Hippocampal formation (tissue), 2 donors: ENCODE measurements around the gene UCN2.
"Not testable (repeated sequence)": the region's sequence is repeated elsewhere in the genome, so short reads cannot be mapped to it uniquely, and the experiment has no call there.

Experiments
- DNase-seq, 2 donors: peaks; one replicate each; lab custom pipeline; 2025; lab: John Stamatoyannopoulos, UW

UCN2 gene

GRCh38 chr3:48536116-48536515, 27.5 kb downstream of the UCN2 start:
- DNase-seq: no peak

DNA sequence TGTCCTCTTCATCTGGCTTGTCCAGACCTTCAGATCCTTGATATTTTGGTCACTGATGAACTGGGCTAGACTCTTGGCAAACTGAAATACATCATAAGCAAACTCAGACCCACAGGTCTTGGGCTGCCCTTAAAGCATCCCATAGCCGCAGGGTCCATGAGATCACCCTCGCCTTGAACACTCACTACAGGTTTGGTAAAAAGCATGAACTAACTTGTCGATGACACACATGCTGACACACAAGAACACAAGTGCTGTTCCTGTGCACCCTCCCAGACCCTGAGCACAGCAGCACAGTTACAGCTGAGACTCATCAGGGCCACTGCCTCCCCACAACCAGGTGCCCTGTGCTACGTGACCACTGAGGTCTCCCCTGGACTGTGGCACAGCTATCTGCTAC, 28.0 kb downstream of the UCN2 start:
- DNase-seq: no peak

- DNase-seq: no peak
Observed at GRCh38 chr3:48532977-48533337, 30.6 kb downstream of the UCN2 start.

- peak; percentile 9 to 84 for DNase-seq
Observed at GRCh38 chr3:48532271-48532976, 31.2 kb downstream of the UCN2 start.

- DNase-seq: not testable (repeated sequence)
Observed at GRCh38 chr3:48530701-48531100, 32.9 kb downstream of the UCN2 start.

DNA sequence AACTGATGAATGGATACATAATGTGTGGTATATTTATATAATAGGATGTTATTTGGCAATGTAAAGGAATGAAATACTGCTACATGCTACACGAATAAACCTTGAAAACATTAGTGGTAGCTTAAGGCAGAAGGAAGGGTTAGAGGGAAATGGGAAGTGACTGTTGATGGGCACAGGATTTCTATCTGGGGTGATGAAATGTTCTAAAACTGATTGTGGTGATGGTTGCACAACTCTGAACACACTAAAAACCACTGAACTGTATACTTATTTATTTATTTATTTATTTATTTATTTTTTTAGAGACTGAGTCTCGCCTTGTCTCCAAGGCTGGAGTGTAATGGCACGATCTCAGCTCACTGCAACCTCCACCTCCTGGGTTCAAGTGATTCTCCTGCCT, 34.8 kb downstream of the UCN2 start:
- no peak for DNase-seq

DNA sequence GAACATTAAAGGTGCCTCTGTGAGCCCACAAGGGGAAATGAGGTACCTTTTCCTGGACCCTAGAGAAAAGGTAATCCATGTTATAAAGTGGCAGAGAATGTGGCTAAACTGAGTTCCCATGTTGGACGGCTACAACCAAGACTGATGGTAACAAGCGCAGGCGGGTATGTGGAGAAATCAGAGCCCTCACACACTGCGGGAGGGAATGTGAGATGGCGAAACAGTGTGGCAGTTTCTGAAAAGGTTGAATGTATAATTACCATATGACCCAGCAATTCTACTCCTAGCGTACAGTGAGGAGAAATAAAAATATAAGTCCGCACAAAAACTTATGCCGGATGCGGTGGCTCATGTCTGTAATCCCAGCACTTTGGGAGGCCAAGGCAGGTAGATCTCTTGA, 35.5 kb downstream of the UCN2 start:
- no peak for DNase-seq

DNA sequence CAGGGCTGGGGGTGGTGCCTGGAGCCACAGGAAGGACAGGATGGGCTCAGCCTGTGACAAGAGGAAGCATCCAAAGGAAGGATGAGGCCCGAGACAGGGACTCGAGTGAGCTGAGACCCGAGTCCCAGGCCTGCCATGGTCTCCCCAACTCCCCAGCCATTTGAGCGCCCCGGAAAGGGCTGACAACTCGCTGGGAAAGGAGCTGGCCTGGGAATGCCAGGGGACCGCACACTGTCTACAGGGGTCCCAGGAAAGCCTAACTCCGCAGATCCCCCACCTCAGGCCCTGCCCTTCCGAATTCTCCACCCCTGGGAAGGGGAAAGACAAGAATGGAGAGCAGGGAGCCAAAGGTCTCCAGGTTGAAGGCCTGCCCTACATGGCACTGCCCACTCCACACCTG, 38.6 kb downstream of the UCN2 start:
- DNase-seq: no peak

- no peak for DNase-seq
Observed at GRCh38 chr3:48521635-48522034, 41.9 kb downstream of the UCN2 start.

DNA sequence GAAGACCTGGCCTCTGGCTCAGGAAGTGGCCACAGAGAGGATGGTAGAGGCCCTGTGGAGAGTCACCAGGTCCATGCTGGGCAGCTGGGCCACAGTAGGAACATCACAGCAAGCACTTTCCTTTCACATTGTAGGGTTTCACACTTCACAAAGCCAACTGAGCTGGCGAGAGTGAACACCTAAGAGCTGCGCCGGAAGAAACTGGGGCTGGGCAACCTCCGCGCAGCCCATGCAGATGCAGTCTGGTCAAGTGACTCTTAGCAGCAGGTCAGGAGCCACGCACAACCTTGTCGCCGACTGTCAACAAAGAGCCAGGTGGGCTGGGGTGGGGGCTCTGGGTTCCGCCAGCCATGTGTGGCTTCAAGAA, 44.3 kb downstream of the UCN2 start:
- no peak for DNase-seq

- DNase-seq: no peak
Observed at GRCh38 chr3:48518638-48519276, 44.8 kb downstream of the UCN2 start.

DNA sequence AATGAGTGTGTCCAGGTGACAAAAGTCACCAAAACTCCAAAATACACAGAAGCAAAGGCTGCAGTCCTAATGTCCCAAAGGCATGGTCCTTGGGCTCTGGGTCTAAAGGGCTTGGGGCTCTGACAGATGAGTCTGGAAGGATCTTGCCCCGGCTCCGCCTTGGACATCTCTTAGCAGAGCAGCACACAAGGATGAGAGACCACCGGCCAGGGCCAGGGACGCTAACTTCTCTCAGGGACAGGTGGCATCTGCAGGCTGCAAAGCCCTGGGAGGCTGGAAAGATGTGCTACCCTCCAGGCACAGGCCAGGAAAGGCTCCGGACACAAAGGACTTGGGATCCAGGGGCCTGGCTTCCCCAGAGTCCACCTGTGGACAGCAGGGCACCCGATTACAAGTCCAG, 45.5 kb downstream of the UCN2 start:
- no peak for DNase-seq

- DNase-seq: no peak
Observed at GRCh38 chr3:48516571-48516970, 47.0 kb downstream of the UCN2 start.

GRCh38 chr3:48514431-48515227, 49.0 kb downstream of the UCN2 start:
- no peak for DNase-seq
